Smooth muscle cell (in vitro differentiated cells): Measurements from ENCODE around the gene TAF4B. TPM values are rescaled to one million over a fixed set of nuclear protein-coding genes. Genes with fewer than 3 reads are reported as not detected.

Experiments
- DNase-seq: peaks from one replicate; lab custom pipeline; 2025; ENCODE audit not compliant: unreplicated experiment; lab: John Stamatoyannopoulos, UW
- H2AFZ ChIP-seq: fragments of 200-600 bp; sonication (generic); 2 replicates; pipeline ENCODE4 v1.6.0; 2016; ENCODE audit warnings: antibody characterized with exemption, low read depth, mild to moderate bottlenecking
- H3F3A ChIP-seq: fragments of 200-600 bp; sonication (generic); 2 replicates; pipeline ENCODE4 v1.6.0; 2017; ENCODE audit warnings: antibody characterized with exemption, low read depth
- H3K27ac ChIP-seq: fragments of 200-600 bp; sonication (generic); 2 replicates; pipeline ENCODE4 v1.5.1; 2016; ENCODE audit warnings: low read depth, mild to moderate bottlenecking
- H3K27me3 ChIP-seq: fragments of 200-600 bp; sonication (generic); 2 replicates; pipeline ENCODE4 v1.6.1; 2016; ENCODE audit warnings: low read depth, mild to moderate bottlenecking
- H3K36me3 ChIP-seq: fragments of 200-600 bp; sonication (generic); 2 replicates; pipeline ENCODE4 v1.5.1; 2016; ENCODE audit warnings: low read depth
- H3K4me1 ChIP-seq: fragments of 200-600 bp; sonication (generic); 2 replicates; pipeline ENCODE4 v1.5.1; 2016; ENCODE audit warnings: low read depth
- H3K4me2 ChIP-seq: fragments of 200-600 bp; sonication (generic); 2 replicates; pipeline ENCODE4 v1.6.0; 2016; ENCODE audit warnings: mild to moderate bottlenecking
- H3K4me3 ChIP-seq: fragments of 200-600 bp; sonication (generic); 2 replicates; pipeline ENCODE4 v1.5.1; 2016; ENCODE audit warnings: mild to moderate bottlenecking
- H3K79me2 ChIP-seq: fragments of 200-600 bp; sonication (generic); 2 replicates; pipeline ENCODE4 v1.6.0; 2016; ENCODE audit warnings: low read depth, mild to moderate bottlenecking
- H3K9ac ChIP-seq: fragments of 200-600 bp; sonication (generic); 2 replicates; pipeline ENCODE4 v1.6.0; 2016; ENCODE audit warnings: low read depth
- H3K9me3 ChIP-seq: fragments of 200-600 bp; sonication (generic); replicated peaks from 2 replicates; pipeline ENCODE4 v1.5.1; 2016; ENCODE audit warnings: low read depth
- H4K20me1 ChIP-seq: fragments of 200-600 bp; sonication (generic); 2 replicates; pipeline ENCODE4 v1.6.0; 2016; ENCODE audit warnings: low read depth
- CTCF ChIP-seq: fragments of 200-600 bp; sonication (generic); IDR thresholded peaks from 2 replicates; pipeline ENCODE4 v1.5.1; 2017; ENCODE audit warnings: borderline replicate concordance, mild to moderate bottlenecking, antibody characterized with exemption; ENCODE audit not compliant: insufficient read depth, poor library complexity, severe bottlenecking
- WGBS: methylation state at CpG from one replicate; pipeline ENCODE4 v1.1.7; 2016; ENCODE audit warnings: low lambda C conversion rate; 5-methylcytosine and 5-hydroxymethylcytosine counted together
- polyA plus RNA-seq: library from polyadenylated mRNA; unstranded; fragments of >200 nt; fragmentation: Nextera tagmentation; extraction: Ambion mirVana; gene quantifications from 2 replicates; pipeline ENCODE4 v1.2.1, GENCODE V29; 2016
- total RNA-seq: library from RNA; depleted of rRNA; stranded (reverse); fragments of >200 nt; gene quantifications from 2 replicates; pipeline ENCODE4 v1.2.3, GENCODE V29; 2014

TAF4B gene
- total and polyA plus RNA-seq, 2 experiments from 2014 or later = 1.6 to 2.7 TPM

DNA sequence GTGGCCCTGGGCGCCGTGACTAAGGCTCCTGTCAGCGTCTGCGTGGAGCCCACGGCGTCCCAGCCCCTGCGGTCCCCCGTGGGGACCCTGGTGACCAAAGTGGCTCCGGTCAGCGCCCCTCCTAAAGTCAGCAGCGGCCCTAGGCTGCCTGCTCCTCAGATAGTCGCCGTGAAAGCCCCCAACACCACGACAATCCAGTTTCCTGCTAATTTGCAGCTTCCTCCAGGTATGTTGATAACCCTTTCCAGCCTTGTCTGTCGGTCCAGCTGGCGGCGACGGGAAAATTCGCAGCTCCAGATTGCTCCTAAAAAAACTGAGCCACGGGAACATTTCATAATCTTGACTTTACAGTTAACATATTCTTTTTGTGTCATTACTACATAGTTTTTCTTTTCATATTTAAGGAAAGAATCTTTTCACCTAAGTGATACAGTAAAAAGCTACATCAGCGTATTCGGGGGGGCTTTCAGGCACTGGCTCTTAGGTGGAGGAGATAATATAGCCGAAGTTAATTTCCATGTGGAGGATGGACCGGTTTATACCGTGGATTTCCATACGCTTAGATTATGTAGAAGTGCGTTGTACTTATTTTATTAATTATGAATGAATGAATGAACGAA is 916 bp downstream of the TAF4B start:
- H3K9ac ChIP-seq = peak overlapping the region; percentile 71
- H3K4me1 ChIP-seq = peaks cover 7% of the 10 kb centered on the region
- H2AFZ ChIP-seq = peak overlapping the region; percentile 86
- DNase-seq = no peak
- peak overlapping the region; percentile 97 for H3K4me2 ChIP-seq
- no peaks in the 10 kb centered on the region for H4K20me1 ChIP-seq
- H3K27ac ChIP-seq = no peak overlapping the region
- H3K79me2 ChIP-seq = no peaks in the 10 kb centered on the region
- H3K4me3 ChIP-seq = peak overlapping the region; percentile 85
- no peaks in the 10 kb centered on the region for H3K27me3 ChIP-seq
- H3K36me3 ChIP-seq = no peaks in the 10 kb centered on the region
- no peaks in the 10 kb centered on the region for H3F3A ChIP-seq
- no peak for TF ChIP-seq CTCF
- H3K9me3 ChIP-seq = no peaks in the 10 kb centered on the region
- WGBS = 9% methylated on average over 28 of the region's 28 CpGs

- Histone ChIP-seq H2AFZ (no peak overlapping the region), H3K9me3 (no peaks in the 10 kb centered on the region), H3K4me1 (peaks cover 8% of the 10 kb centered on the region), H3K36me3 (no peaks in the 10 kb centered on the region), H3K4me3 (no peak overlapping the region), H3K27me3 (no peaks in the 10 kb centered on the region), H3K27ac (no peak overlapping the region), H3K79me2 (no peaks in the 10 kb centered on the region), H4K20me1 (no peaks in the 10 kb centered on the region), H3F3A (no peaks in the 10 kb centered on the region), H3K4me2 (no peak overlapping the region), H3K9ac (no peak overlapping the region)
- no peak for DNase-seq
- TF ChIP-seq CTCF = no peak
- 87% methylated on average over 6 of the region's 6 CpGs for WGBS
Observed at GRCh38 chr18:26228562-26229260, 2.5 kb downstream of the TAF4B start.

DNA sequence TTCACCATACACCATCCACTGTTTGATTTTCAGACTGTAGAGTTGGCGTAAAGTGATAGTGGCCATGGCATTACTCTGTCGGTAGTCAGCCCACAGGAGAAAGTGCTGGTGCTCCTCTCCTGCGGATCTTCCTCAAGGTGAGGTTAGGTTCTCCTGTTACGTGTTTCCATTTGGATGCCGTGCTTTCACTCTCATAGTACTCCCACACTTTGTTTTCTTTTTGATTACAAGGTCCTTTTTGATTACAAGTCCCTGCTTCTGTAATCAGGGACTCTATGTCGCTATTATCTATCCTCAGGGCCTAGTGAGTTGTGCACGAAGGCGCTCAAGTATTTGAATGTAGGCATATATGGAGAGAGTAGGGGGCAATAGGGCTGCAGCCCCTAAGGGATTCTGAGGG is 4.3 kb downstream of the TAF4B start:
- no peak for TF ChIP-seq CTCF
- no peaks in the 10 kb centered on the region for H3K9me3 ChIP-seq
- no peak overlapping the region for H3K9ac ChIP-seq
- H3K27me3 ChIP-seq = no peaks in the 10 kb centered on the region
- no peak overlapping the region for H3K4me2 ChIP-seq
- no peak overlapping the region for H3K27ac ChIP-seq
- peaks cover 12% of the 10 kb centered on the region for H3K4me1 ChIP-seq
- no peak for DNase-seq
- no peaks in the 10 kb centered on the region for H3K79me2 ChIP-seq
- H3F3A ChIP-seq = no peaks in the 10 kb centered on the region
- H3K36me3 ChIP-seq = no peaks in the 10 kb centered on the region
- no peak overlapping the region for H2AFZ ChIP-seq
- H4K20me1 ChIP-seq = no peaks in the 10 kb centered on the region
- 76% methylated on average over 8 of the region's 8 CpGs for WGBS
- no peak overlapping the region for H3K4me3 ChIP-seq
